Duodenal mucosa (tissue), 2 donors: ENCODE data around the gene UGT1A5.

Experiments used
- H3K27ac ChIP-seq: one replicate; pipeline ENCODE4 v1.7.0; 2013; ENCODE audit warnings: low read depth, low read length
- H3K27me3 ChIP-seq, 2 donors: one replicate each; pipeline ENCODE4 v1.7.0; 2013; ENCODE audit warnings: low read length in 2 of 2, control low read depth in 1 of 2; ENCODE audit not compliant: insufficient read depth in 2 of 2, control insufficient read depth in 1 of 2
- H3K36me3 ChIP-seq, 2 donors: one replicate each; pipeline ENCODE4 v1.7.0; 2013; ENCODE audit warnings: low read length in 2 of 2, control low read depth in 1 of 2; ENCODE audit not compliant: insufficient read depth in 2 of 2, control insufficient read depth in 1 of 2
- H3K4me1 ChIP-seq, 2 donors: one replicate each; pipeline ENCODE4 v1.7.0; 2013; ENCODE audit warnings: low read length in 2 of 2, control low read depth in 1 of 2; ENCODE audit not compliant: insufficient read depth in 2 of 2, control insufficient read depth in 1 of 2
- H3K4me3 ChIP-seq, 2 donors: one replicate each; pipeline ENCODE4 v1.7.0; 2013; ENCODE audit warnings: low read length in 2 of 2, low read depth in 1 of 2
- H3K9ac ChIP-seq, 2 donors: one replicate each; pipeline ENCODE4 v1.7.0; 2013; ENCODE audit warnings: low read length in 2 of 2, low read depth in 1 of 2
- H3K9me3 ChIP-seq, 2 donors: one replicate each; pipeline ENCODE4 v1.7.0; 2013; ENCODE audit warnings: low read length in 2 of 2, control low read depth in 1 of 2; ENCODE audit not compliant: control insufficient read depth in 1 of 2

Gene UGT1A5

DNA sequence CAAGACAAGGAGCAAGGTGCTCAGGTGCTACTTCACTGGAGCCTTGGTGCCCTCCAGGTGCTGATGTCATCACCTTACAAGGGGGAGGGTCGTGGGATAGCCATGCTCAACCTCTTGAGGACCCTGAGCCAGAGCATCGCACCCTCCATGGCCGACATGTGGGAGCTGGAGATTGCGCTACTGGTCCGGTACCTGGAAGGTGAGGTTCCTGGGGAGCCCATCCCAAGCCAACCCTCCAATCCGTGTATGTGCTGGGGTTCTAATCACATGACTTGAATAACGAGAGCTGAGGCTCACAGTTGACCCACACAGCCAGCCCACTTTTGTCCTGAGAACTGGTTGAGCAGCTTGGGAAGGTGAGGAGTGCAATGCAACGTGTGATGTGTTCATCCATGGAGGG, 91.3 kb downstream of the UGT1A5 start:
- Histone ChIP-seq H3K9me3 (no peaks in the 10 kb centered on the region), H3K4me1 (no peaks in the 10 kb centered on the region), H3K4me3 (no peak overlapping the region), H3K36me3 (no peaks in the 10 kb centered on the region), H3K27ac (no peak overlapping the region), H3K9ac (no peak overlapping the region), H3K27me3 (no peaks in the 10 kb centered on the region)

DNA sequence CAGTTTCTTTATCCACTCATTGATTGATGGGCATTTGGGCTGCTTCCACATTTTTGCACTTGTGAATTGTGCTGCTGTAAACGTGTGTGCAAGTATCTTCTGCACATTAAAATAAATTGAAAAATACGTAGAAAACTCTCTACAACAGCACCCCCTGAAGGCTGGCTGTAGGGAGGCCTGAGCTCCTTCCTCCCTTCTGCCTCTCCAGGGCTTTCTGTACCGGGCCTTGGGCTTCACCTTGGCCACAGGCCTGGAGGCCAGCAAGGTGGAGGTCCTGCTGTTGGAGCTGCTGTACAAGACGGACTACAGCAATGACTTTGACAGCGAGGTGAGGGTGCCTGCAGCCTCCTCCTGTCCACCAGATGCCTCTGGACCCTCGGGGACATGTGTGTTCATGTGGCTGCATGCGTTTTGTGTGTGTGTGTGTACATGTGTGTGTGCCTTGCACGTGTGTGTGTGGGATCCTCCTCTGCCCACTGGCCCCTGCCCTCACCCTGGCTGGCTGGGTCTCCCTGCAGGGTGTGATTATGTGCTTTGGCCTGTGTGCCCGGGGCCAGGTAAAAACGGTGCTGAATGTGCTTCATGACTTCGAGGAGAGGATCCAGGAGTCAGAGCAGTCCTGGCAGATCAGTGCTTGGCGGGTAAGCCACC, 94.6 kb downstream of the UGT1A5 start:
- Histone ChIP-seq H3K4me3 (no peak overlapping the region), H3K9me3 (no peaks in the 10 kb centered on the region), H3K4me1 (no peaks in the 10 kb centered on the region), H3K27ac (no peak overlapping the region), H3K27me3 (no peaks in the 10 kb centered on the region), H3K36me3 (no peaks in the 10 kb centered on the region), H3K9ac (no peak overlapping the region)

DNA sequence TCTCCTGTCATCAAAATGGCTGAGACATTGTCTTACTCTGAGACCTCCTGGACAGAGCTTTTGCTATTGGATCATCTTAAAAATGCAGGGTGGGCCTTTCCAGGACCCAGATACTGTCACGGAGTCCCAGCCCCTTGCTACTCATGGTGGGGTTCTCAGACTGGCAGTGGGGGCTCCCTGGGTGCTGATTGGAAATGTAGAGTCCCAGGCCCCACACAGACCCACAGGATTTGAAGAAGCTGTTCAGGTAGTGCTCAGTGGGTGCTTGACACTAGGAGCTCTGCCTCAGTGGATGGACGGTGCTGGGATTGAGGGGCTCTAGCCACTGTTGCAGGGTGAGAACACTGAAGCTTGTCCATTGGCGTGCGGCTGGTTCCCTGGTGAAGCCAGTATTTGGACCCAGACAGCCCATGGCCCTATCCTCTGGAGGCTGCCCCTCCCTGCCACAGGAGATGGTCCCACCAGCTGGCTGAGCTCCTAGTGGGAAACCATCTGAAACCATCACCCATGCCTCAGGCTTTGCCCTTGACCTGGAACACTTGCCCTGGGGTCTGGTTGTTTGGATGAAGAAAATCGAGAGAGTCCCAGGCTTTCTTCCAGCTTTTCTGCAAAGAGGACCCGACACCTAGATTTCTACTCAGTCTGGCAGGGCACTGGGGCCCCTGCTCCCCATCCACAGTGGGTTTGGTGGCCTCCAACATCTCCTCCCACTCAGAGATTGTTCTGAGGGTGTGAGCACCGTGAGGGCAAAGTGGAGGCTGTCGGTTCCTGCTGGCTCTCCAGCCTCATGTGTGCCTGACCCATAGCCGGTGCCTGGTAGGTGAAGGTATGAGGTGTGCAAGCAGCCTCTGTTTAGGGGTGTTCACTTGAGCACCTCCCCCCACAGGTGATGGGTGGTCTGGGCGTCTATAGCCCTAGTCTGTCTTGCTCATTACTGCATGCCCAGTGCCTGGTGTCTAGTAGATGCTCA, 95.5 kb downstream of the UGT1A5 start:
- Histone ChIP-seq H3K9me3 (no peaks in the 10 kb centered on the region), H3K4me3 (no peak overlapping the region), H3K27me3 (no peaks in the 10 kb centered on the region), H3K9ac (no peak overlapping the region), H3K4me1 (no peaks in the 10 kb centered on the region), H3K36me3 (no peaks in the 10 kb centered on the region), H3K27ac (no peak overlapping the region)

- no peak overlapping the region for H3K27ac ChIP-seq
- H3K36me3 ChIP-seq, result no peaks in the 10 kb centered on the region
- H3K9me3 ChIP-seq, result no peaks in the 10 kb centered on the region
- H3K9ac ChIP-seq, result no peak overlapping the region
- no peaks in the 10 kb centered on the region for H3K4me1 ChIP-seq
- H3K27me3 ChIP-seq, result peaks cover 0 to 2% of the 10 kb centered on the region in 2 donors
- no peak overlapping the region for H3K4me3 ChIP-seq
Measured at GRCh38 chr2:233810385-233810784, 97.7 kb downstream of the UGT1A5 start.

DNA sequence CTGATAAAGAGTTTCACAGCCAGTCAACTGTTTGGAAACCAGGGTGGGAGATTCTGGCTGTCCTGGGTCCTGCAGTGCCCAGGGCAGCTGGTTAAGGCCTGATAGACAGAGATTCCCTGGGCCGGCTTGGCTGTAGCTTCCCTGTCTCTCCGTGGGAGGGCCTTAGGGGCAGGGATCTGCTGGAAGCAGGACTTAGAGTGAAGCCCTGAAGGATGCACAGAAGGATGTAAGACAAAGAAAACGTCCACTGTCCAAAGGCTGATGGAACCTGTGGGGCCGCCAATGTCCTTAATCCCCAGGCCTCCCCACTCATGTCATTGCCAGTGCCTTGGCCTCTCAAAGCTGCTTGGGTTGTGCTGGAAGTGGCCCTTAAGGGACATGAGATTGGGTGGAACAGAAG, 98.4 kb downstream of the UGT1A5 start:
- no peaks in the 10 kb centered on the region for H3K9me3 ChIP-seq
- H3K36me3 ChIP-seq, result no peaks in the 10 kb centered on the region
- H3K4me3 ChIP-seq, result no peak overlapping the region
- no peak overlapping the region for H3K9ac ChIP-seq
- H3K27ac ChIP-seq, result no peak overlapping the region
- no peaks in the 10 kb centered on the region for H3K4me1 ChIP-seq
- peaks cover 0 to 2% of the 10 kb centered on the region in 2 donors for H3K27me3 ChIP-seq

GRCh38 chr2:233811732-233812131, 99.0 kb downstream of the UGT1A5 start:
- H3K27me3 ChIP-seq, result peaks cover 0 to 2% of the 10 kb centered on the region in 2 donors
- no peaks in the 10 kb centered on the region for H3K9me3 ChIP-seq
- no peaks in the 10 kb centered on the region for H3K36me3 ChIP-seq
- H3K4me3 ChIP-seq, result no peak overlapping the region
- H3K9ac ChIP-seq, result no peak overlapping the region
- no peak overlapping the region for H3K27ac ChIP-seq
- H3K4me1 ChIP-seq, result no peaks in the 10 kb centered on the region

- H3K9me3 ChIP-seq, result no peaks in the 10 kb centered on the region
- H3K9ac ChIP-seq, result no peak overlapping the region
- H3K4me3 ChIP-seq, result no peak overlapping the region
Measured at GRCh38 chr2:233813236-233814055, 100.7 kb downstream of the UGT1A5 start.

DNA sequence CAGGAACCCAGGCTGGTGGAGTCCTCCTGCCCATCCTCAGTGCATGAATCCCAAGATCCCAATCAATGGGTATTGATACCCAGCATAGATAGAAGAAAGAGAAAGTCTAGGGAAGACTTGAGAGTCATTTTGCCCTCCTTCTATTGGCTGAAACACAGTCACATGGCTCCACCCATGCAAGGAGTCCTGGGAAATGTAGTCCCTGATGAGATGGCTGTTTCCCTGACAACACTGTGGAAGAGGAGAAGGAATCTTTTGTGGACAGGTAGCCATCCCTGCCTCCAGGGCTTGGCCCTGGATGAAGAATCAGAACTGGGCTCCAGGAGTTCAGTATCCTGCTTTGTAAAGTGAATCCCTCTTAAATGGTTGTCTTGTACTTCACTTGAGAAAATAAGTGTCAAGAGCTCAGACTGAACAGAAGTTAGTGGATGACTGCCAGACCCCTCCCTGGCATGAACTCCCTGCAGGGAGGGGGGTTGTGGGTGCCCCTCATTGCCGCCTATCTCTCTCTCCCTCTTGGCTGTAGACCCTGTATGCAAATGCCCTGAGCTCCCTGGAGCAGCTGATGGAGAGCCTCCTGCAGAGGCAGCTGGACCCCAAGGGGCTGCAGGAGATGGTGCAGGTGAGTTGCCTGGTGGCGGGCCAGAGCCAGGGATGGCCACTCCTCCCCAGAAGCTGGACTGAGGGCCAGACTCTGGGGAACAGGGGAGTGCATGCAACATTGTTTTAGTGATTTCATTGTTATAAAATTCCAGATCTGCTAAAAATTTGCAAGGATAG, 101.5 kb downstream of the UGT1A5 start:
- Histone ChIP-seq H3K27me3 (peaks cover 2 to 3% of the 10 kb centered on the region in 2 donors), H3K36me3 (no peaks in the 10 kb centered on the region), H3K4me1 (peaks cover 0 to 5% of the 10 kb centered on the region in 2 donors), H3K9ac (no peak overlapping the region), H3K27ac (no peak overlapping the region), H3K4me3 (no peak overlapping the region), H3K9me3 (no peaks in the 10 kb centered on the region)

More at GRCh38 chr2:233813236-233814055, 100.7 kb downstream of the UGT1A5 start:
- no peak overlapping the region for H3K27ac ChIP-seq
- H3K4me1 ChIP-seq, result peaks cover 0 to 5% of the 10 kb centered on the region in 2 donors
- no peaks in the 10 kb centered on the region for H3K36me3 ChIP-seq
- H3K27me3 ChIP-seq, result peaks cover 0 to 2% of the 10 kb centered on the region in 2 donors

GRCh38 chr2:233815861-233816260, 103.2 kb downstream of the UGT1A5 start:
- no peak overlapping the region for H3K9ac ChIP-seq
- H3K36me3 ChIP-seq, result no peaks in the 10 kb centered on the region
- peaks cover 0 to 5% of the 10 kb centered on the region in 2 donors for H3K4me1 ChIP-seq
- no peak overlapping the region for H3K4me3 ChIP-seq
- H3K9me3 ChIP-seq, result no peaks in the 10 kb centered on the region
- peaks cover 2 to 3% of the 10 kb centered on the region in 2 donors for H3K27me3 ChIP-seq
- no peak overlapping the region for H3K27ac ChIP-seq
